Stimulated activated CD4-positive, alpha-beta T cell treated with anti-CD3 and anti-CD28 coated beads, Interleukin-1b, Interleukin-23, amount 100 ng/mL, for 1 hour (primary cell): ENCODE measurements around the gene BTBD9.

Experiments
- DNase-seq, 2 donors: peaks; one replicate each; pipeline ENCODE4 v3.0.0-alpha.2; 2020; ENCODE audit warnings: low read depth in 2 of 2

The BTBD9 gene

DNA sequence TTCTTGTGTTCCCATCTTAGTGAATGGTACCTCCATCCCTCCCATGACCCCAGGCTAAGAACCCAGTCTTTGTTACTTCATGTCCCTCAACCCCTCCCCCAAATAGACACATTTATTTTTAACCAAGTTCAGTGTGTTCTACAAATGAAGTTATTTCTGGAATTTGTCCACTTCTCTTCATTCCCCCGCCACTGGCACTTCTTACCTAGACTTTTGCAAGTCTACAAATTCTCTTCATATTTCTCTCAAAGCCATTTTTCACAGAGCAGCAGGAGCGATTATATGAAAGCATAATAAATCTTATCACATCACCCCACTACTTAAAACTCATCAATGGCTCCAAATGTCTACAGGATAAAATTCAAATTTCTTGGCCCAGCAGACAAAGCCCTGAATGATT lies 131.4 kb downstream of the BTBD9 start:
- no peak for DNase-seq

DNA sequence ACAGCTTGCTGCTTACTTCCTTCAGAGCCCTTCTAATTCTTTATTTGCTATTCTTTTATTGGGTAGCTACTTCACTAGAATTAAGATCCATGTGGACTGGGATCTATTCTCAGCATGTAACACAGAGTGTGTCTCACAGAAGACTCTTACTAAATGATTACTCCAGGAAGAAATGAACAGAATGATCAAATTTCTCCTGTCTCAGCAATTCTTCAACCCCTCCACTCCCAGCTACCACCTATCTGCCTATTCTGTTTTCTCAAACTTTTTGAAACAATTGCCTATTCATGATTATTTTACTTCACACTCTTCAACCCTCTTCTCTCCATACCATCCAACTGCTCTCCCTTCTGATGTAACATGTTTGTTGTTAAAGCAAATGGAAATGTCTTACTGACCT lies 132.6 kb downstream of the BTBD9 start:
- no peak for DNase-seq

DNA sequence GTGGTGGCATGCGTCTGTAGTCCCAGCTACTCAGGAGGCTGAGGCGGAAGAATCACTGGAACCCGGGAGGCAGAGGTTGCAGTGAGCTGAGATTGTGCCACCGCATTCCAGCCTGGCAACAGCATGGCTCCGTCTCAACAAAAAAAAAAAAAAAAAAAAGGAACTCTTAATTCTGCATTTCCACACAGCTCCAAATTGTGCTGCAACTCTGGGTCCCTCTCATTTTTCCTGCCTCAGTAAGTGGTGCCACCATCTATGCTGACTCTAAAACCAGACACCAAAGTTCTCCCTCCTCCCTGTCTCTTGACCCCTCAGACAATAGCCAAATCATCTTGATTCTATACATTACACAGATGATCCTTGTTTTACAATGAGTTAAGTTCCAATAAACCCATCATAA lies 133.9 kb downstream of the BTBD9 start:
- no peak for DNase-seq

DNA sequence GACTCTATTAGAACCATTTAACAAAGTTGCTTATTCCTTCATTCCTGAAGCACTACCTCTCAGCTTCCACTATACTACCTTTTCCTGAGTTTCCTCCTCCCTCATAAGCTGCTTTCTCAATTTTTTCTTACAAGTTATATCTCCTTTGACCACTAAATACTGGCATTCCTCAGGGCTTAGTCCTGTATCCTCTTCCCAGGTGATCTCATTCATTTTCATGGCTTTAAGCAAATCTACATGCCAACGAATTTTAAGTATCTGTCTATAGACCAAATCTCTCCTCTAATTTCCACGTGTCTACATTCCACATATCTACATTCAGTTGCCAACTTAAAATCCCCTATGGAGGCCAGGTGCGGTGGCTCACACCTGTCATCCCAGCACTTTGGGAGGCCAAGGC lies 134.7 kb downstream of the BTBD9 start:
- no peak for DNase-seq

DNA sequence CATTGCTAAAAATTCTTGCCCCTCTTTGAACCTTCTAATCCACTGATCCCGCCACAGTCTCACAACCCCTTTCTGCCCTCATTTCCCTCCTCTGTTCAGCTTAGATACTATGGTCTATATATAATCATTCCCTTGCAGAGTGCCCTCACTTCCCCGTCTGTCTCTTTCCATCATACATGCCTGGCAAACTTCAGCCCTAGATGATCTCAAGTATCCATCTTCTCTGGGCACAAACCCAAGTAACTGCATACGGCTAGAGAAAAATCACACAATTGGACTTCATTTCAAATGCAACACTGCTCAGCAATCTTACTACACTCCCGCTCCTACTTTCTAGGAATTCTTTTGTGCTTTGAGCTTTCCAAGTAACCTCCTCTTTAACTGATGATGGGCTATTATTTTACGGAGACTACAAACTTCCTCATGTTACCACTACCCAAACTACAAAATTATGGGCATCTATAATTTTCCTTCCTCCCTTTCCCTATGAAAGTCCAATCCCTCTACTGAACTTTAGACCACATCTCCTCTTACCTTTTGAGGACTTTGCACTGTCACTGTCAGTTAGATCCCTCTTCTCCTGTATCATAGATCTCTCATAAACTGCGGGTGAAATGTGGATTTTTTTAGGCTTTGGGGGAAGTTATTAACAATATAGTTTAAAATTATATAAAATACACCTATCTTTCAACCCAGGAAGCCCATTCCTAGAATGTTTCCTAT lies 135.6 kb downstream of the BTBD9 start:
- DNase-seq: no peak

DNA sequence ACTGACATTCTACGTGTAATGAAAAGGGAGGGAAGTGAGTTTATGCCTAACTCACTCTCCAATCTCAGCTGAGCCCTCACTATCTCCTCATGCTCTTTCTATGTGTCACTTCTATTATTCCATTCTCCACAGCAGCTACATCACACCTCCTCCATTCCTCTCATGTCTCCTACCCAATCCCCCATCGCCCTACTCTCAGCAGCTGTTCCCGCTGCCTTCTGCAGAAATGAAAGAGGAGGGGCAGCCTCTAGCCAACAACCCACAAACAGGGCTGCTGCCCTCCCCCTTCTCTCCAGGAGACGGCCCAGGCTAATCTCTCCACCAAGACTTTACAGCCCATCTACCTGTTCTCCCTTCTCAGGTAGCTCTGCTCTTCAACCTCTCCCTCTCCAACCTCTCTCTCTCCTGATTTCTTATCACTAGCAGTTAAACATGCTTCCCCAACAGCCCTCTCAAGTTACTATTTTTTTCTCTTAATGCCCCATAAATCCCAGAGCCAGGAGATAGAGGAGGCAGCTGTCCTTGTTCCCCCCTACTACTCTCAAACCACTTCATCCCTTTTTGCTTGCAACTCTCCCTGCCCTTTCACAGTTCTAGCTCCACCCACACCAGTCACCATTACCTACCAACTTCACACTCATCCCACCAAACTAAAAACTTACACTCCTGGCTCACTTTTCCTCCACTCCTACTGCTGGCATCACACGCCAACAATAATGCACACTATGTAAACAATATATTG lies 136.5 kb downstream of the BTBD9 start:
- no peak for DNase-seq

DNA sequence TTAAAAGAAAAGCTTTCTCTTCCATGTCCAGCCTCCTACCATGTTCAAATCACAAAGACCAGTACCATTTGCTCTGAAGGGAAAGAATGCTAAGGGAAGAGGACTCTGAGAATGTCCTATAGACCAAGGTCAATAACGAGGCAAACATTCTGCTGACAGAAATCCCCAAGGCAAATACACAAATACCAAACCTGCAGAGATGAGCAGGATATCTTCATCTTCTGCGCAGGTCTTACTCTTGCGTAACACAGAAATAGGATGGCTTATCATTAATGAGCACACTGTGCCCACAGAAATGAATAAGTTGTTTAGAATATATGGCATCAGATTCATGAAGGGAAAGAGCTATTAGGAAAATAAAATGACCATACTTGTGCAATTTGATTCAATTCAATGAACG lies 137.3 kb downstream of the BTBD9 start:
- DNase-seq: no peak

DNA sequence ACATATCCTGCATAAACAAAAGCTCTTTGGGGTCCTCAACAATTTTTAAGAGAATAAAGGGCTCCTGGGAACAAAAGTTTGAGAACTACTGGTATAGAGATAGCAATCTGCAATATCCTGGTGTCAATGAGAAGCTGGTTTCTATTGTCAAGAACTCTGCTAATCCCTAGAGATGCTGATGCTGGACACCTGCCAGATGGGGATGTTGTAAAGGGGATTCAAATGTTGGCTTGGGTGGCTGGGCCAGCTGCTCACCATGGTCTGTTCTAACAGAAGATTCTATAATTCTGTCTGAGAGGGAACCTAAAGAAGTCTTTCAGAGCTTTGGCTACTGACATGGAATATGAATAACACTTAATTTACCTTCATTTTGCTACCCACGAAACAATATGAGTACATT lies 137.8 kb downstream of the BTBD9 start:
- DNase-seq: no peak

DNA sequence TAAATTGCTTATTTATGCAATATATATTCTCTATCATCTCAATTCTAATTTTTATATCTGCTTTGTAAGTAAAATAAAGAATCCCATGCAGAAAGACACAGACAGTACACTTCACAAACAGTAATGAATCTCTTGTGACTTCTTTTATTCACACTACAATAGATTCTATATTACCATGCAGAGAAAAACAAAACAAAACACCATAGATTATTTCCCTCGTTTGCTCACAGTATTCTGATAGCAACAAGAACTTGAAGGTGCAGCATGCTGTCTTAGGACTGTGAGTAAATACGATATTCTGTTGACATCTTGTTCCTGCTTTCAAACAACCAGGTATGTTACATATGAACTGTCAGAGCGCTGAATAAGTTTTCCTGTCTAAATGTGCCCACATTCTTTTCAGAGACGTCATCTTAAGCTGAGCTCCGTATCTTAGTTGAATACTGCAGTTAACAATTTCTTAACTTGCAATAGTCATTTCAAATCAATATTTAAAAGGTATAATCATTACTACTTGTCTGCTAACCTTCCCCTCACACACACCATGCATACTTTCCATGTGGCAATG lies 140.1 kb downstream of the BTBD9 start:
- DNase-seq: no peak

DNA sequence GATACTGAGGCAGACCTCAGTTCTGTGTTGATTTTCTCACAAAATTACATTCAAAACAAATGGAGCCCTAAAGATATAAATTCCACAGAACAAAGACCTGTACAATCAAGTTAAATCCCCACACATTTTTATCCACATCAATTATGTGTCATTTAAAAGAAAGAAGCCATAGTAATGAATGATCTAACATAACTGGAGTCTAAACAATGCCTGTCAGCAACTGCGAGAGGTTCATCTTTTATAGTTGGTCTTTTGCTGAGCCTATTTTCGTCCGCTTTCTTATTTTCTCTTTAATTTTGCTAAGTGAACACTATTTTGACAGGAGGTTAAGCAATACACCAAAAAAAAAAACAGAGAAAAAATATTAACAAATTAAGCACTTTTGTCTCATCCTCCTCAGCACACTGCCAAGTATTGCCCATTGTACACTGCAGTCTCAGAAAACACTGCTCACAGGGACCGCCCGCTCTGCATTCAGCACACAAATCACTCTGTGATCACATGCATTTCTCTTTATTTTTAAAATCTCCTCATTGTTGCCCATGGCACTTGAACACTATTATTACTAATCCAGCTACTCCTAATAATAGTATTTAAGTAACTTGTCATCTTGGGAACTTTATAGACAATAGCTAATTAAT lies 140.8 kb downstream of the BTBD9 start:
- DNase-seq: no peak

DNA sequence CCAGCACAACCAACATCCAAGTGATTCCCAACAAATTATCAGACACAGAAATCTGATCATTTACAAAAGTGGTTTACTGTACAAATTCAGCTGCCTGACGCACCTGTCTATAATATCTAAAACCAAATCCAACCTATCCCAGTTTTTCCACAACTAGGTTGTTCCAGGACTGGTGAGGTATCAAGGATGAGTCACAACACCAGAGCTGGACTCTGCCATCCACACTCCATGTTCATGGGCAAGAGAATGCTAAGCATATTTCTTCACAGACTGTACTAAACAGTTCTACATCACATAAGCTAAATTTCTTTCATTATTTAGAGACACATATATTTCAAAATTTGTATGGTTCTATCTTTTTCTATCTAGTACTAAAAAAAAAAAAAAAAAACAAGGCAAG lies 141.6 kb downstream of the BTBD9 start:
- no peak for DNase-seq

DNA sequence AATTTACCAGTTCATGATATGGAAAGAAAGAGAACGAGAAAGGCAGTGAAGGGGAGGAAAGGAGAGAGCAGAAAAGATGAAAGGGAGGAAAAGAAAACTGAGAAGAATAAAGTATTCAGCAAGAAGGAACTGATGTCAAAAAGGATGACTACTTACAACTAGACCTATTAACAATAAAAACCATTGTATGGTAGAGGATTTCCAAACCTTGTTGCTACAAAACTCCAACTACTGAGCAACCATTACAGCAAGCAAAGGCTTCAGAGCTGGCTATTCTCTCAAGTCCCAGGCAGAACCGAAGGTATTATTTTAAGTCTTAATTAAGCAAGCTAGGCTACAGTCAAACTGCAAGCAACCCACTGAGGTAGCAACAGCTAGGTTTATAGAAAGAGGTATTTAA lies 142.2 kb downstream of the BTBD9 start:
- no peak for DNase-seq

DNA sequence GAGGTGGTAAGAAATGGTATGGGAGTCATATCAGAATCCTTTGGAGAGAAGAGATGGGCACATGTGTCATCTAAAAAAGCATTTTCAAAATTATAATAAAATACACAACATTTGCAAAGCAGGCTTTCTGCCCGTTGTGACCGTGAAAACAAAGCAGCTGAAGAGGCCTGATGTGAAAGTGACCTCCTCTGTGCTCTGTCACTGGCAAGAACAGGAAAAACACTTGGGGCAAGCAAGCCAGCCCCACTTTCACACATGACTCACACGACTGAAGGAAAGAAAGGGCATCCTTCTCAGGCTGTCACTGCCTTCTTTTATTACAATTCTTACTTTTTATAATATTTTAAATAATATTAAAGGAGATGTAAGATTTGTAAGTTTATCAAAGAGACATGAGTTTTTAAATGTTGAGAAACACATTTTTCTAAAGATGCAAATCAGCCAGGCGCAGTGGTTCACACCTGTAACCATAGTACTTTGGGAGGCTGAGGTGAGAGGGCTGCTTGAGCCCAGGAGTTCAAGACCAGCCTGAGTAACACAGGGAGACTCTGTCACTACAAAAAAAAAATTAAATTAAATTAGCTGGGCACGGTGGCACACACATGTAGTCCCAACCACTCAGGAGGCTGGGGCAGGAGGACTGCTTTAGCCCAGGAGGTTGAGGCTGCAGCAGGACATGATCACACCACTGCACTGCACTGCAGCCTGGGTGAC lies 143.7 kb downstream of the BTBD9 start:
- DNase-seq: no peak

DNA sequence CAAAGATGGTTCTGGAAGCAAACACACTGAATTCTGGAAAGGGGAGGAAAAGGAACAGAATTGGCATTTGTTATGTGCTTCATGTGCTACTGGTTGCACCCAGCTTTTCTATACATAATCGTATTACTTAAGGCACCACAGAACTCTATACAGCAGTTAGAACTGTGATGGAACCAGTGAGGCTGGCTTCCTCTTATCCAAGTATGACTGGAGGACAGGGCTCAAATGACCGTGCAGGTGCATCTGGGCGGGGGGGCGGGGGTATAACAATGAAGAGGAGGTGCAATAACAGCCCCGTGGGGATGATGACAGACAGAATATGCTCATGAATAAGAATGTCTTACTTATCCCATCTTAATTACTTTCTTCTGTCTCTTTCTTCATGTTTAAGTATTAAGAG lies 144.2 kb downstream of the BTBD9 start:
- DNase-seq: no peak

DNA sequence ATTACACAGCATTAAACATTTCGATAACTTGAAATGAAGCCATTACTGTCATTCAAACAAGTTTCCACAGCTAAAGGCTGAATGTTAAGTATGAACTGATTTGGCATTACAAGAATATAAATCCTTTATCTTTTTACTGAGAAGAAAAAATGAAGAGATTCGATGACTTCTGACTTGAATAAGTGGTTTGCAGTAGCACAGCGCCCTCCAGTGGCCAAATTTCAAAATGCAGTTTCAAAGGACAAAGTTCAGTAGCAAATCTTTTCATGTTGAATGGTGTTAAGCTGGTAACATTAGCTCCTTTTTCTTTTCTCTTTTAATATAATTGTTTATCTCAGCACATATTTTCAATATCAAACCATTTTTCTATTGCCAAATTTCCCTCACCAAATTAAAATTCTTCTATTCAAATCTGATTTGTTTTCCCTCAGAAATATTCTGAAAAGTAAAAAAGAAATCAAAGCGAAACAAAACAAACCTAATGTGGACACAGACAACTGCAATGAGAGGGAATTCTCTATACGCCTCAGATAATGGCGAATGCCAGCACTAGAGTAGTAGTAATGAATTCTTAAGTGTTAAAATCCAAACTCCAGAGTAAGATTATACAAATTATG lies 145.7 kb downstream of the BTBD9 start:
- DNase-seq: peak; percentile 60 to 81

DNA sequence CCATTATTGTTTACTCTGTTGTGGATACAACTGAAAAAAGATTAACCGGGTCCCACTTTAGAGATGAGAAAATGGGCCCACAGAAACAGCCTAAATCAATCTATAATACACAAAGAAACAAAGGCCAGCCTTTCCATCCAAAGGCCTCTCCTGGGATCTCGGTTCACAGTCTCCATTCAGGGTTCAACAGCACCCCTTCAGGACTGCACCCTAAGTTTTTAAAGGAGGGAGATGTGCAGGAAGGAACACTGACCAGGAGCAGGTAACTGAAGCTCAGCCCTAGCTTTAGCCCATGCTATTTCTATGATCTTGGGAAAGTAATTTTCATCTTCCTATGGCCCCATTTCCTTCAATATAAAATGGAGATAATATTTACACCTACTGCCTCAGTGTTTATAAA lies 147.7 kb downstream of the BTBD9 start:
- no peak for DNase-seq

DNA sequence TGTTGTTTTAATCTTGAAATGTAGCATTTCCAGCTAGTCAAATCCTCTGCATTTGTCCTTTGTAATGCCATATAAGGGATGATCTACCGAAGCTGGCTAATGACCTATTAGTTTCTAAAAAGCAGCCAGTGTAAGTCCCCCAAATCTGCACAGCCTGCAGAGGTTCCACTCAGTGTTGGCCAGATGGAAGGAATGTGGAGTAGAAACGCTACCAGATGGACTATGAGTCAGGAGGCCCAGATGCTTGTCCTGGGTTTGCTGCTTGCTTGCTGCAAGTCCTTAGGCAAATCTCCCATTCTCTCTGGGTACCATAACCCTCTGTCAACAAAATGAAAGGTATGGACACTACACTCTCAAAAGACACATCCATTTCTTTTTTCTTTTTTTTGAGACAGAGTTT lies 149.8 kb downstream of the BTBD9 start:
- DNase-seq: no peak

DNA sequence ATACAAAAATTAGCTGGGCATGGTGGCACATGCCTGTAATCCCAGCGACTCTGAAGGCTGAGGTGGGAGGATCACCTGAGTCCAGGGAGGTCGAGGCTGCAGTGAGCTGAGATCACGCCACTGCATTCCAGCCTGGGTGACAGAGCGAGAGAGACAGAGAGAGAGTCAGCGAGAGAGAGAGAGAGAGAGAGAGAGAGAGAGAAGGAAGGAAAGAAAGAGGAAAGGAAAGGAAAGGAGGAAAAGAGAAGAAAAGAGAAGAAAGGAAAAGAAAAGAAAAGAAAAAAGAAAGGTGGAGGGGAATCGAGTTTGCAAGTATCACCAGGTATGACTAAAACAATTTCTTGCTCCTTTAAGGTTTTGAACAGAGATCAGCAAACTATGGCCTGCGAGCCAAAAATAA lies 152.3 kb downstream of the BTBD9 start:
- no peak for DNase-seq

DNA sequence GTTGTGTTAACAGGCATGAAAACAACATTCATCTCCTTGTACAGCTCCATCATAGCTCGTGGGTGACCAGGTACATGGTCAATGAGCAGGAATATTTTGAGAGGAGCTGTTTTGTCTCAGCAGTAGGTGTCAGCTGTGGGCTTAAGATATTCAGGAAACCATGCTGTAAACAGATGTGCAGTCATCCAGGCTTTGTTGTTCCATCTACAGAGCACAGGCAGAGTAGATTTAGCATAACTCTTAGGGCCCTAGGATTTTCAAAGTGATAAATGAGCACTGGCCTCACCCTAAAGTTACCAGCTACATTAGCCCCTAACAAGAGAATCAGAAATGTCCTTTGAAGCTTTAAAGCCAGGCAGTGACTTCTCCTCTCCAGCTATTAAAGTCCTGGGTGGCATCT lies 154.2 kb downstream of the BTBD9 start:
- no peak for DNase-seq

DNA sequence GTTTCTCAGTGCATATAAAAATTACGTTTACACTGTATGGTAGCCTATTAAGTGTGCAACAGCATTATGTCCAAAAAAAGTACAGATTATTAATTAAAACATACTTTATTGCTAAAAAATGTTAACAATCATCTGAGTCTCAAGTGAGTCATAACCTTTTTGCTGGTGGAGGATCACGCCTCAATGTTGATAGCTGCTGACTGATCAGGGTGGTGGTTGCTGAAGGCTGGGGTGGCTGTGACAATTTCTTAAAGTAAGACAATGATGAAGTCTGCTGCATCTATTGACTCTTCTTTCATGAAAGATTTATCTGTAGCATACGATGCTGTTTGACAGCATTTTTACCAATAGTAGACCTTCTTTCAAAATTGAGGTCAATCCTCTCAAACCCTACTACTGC lies 155.1 kb downstream of the BTBD9 start:
- DNase-seq: no peak

DNA sequence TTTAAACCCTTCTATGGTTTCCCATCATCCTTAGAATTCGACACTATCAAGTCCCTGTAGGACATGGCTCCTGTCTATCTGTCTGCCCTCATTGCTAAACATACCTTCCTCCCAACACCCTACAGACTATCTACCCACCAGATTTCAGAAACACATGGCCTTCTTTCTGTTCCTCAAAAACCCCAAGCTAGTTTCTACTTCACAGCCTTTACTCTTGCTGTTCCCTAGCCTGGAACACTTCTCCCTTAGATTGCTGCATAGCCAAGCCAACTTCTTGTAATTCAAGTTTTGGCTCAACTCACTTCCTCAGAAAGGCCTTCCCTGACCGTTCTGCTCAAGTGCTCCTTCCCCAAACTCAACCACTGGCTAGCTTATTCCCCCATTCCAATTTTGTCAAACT lies 156.2 kb downstream of the BTBD9 start:
- DNase-seq: no peak

DNA sequence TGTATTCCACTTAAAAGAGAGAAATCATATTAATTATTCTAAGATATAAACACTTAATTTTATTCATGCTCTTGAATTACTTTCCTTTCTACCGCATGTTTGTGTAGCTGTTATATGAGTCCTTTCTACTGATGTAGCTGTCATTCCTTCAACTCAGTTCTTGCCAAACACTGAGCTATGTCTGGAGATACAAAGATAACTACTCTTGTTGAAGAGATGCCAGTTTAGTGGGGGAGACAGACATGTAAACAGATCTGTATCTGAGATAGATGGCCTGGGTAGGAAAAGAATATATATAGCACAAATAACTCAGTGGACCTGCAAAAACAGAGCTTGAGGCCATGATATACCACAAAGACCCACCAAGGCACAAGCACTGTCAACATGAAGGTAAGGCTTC lies 157.3 kb downstream of the BTBD9 start:
- no peak for DNase-seq
